K562 (cell line): ENCODE data around the gene RASSF1. TPM values are rescaled to one million over a fixed set of nuclear protein-coding genes. Genes with fewer than 3 reads are reported as not detected.

Source experiments
- ASH1L ChIP-seq: fragments of 450-650 bp; IDR thresholded peaks from 2 replicates; pipeline ENCODE4 v1.6.1; 2018; ENCODE audit warnings: borderline replicate concordance, mild to moderate bottlenecking, low read depth; ENCODE audit not compliant: partially characterized antibody
- ATF3 ChIP-seq, 2 experiments: fragments of 450-650 bp in 1 of 2; sonication (generic) in 1 of 2; formaldehyde crosslinking in 1 of 2; IDR thresholded peaks in 1 of 2; conservative IDR thresholded peaks in 1 of 2; 2 replicates each; pipeline versions ENCODE4 v1.6.1 to v1.8.1; 2016 to 2023; ENCODE audit warnings: mild to moderate bottlenecking in 2 of 2, moderate library complexity in 2 of 2, inconsistent platforms in 1 of 2, missing genetic modification reagents in 1 of 2
- C11orf30 ChIP-seq: fragments of 450-650 bp; IDR thresholded peaks from 2 replicates; pipeline ENCODE4 v1.6.1; 2016; ENCODE audit warnings: low read depth, mild to moderate bottlenecking
- CREM ChIP-seq: IDR thresholded peaks from 2 replicates; pipeline ENCODE4 v1.6.1; 2014; ENCODE audit warnings: antibody characterized with exemption, low read depth
- E2F6 ChIP-seq, 2 experiments: IDR thresholded peaks; 2 replicates each; pipeline ENCODE4 v1.6.1; 2011; ENCODE audit warnings: borderline replicate concordance in 1 of 2, control low read depth in 1 of 2, low read depth in 1 of 2, low read length in 1 of 2, mild to moderate bottlenecking in 1 of 2, mixed read lengths in 1 of 2, moderate library complexity in 1 of 2; ENCODE audit not compliant: insufficient read depth in 1 of 2, insufficient read length in 1 of 2, poor library complexity in 1 of 2, severe bottlenecking in 1 of 2; ENCODE audit errors: extremely low read depth in 1 of 2
- KLF1 ChIP-seq: fragments of 450-650 bp; IDR thresholded peaks from 2 replicates; pipeline ENCODE4 v1.6.1; 2016; ENCODE audit warnings: missing genetic modification characterization, missing compliant biosample characterization
- MYC ChIP-seq, 2 experiments: fragments of 250-450 bp in 1 of 2; sonication (Bioruptor Pico) in 1 of 2; IDR thresholded peaks; 2 replicates each; pipeline versions ENCODE4 v1.5.1 to v1.6.1; 2012 to 2021; ENCODE audit warnings: low read depth in 2 of 2, borderline replicate concordance in 1 of 2, improper control_type of control experiment in 1 of 2, low read length in 1 of 2, mild to moderate bottlenecking in 1 of 2, moderate library complexity in 1 of 2
- NFYB ChIP-seq: IDR thresholded peaks from 2 replicates; pipeline ENCODE4 v1.6.1; 2011; ENCODE audit warnings: mild to moderate bottlenecking, moderate library complexity; ENCODE audit not compliant: insufficient read length; ENCODE audit errors: extremely low read depth
- PCBP2 ChIP-seq: fragments of 200-400 bp; formaldehyde crosslinking; IDR thresholded peaks from 2 replicates; pipeline ENCODE4 v1.6.1; 2018; ENCODE audit warnings: low read length, low read depth, mild to moderate bottlenecking, moderate library complexity; ENCODE audit not compliant: poor library complexity, severe bottlenecking
- RCOR1 ChIP-seq, 2 experiments: IDR thresholded peaks; 2 replicates each; pipeline ENCODE4 v1.6.1; 2012; ENCODE audit warnings: low read depth in 2 of 2, low read length in 2 of 2, borderline replicate concordance in 1 of 2, improper control_type of control experiment in 1 of 2
- SMAD2 ChIP-seq: fragments of 150-350 bp; IDR thresholded peaks from 2 replicates; pipeline ENCODE4 v1.6.1; 2014; ENCODE audit warnings: low read depth, mild to moderate bottlenecking, low read length
- STAT5B ChIP-seq: fragments of 250-450 bp; sonication (Bioruptor Pico); IDR thresholded peaks from 2 replicates; pipeline ENCODE4 v1.8.0; 2021; ENCODE audit warnings: mild to moderate bottlenecking, inconsistent platforms
- TARDBP ChIP-seq: fragments of 450-650 bp; IDR thresholded peaks from 2 replicates; pipeline ENCODE4 v1.6.1; 2016
- TBP ChIP-seq: optimal IDR thresholded peaks from 2 replicates; pipeline ENCODE3; 2011; ENCODE audit warnings: low read depth, low read length, improper control_type of control experiment
- TFAP4 ChIP-seq: sonication (generic); formaldehyde crosslinking; IDR thresholded peaks from 2 replicates; pipeline ENCODE4 v1.8.0; 2022; ENCODE audit warnings: missing genetic modification reagents, mild to moderate bottlenecking, moderate library complexity, borderline replicate concordance
- TFE3 ChIP-seq: fragments of 450-650 bp; formaldehyde crosslinking; IDR thresholded peaks from 2 replicates; pipeline ENCODE4 v1.4.0; 2020; ENCODE audit warnings: mild to moderate bottlenecking, mixed read lengths
- USF1 ChIP-seq: sonication (generic); formaldehyde crosslinking; IDR thresholded peaks from 2 replicates; pipeline ENCODE4 v1.9.0; 2022; ENCODE audit warnings: mild to moderate bottlenecking, missing genetic modification reagents
- ZBTB7A ChIP-seq: IDR thresholded peaks from 2 replicates; pipeline ENCODE4 v1.6.1; 2011; ENCODE audit warnings: low read depth, mild to moderate bottlenecking, low read length, moderate library complexity, borderline replicate concordance; ENCODE audit not compliant: control insufficient read depth
- ZKSCAN8 ChIP-seq: fragments of 200-800 bp; sonication (Bioruptor generic); IDR thresholded peaks from 2 replicates; pipeline ENCODE4 v1.6.1; 2016; ENCODE audit warnings: missing genetic modification characterization, missing compliant biosample characterization
- polyA plus RNA-seq, 8 experiments: library from polyadenylated mRNA; depleted of rRNA in 4 of 8; stranded (reverse) in 5 of 8; unstranded in 3 of 8; fragments of >200 nt; fragmentation: Nextera tagmentation in 2 of 8; fragmentation: Illumina TruSeq in 1 of 8; extraction: Ambion mirVana in 2 of 8; extraction: Trizol in 1 of 8; gene quantifications; 2 replicates each; pipeline versions ENCODE4 v1.2.1 to v1.2.3, GENCODE V29; 2011 to 2014; ENCODE audit warnings: inconsistent platforms in 1 of 8, missing spikeins in 1 of 8
- total RNA-seq, 7 experiments: library from RNA; depleted of rRNA in 6 of 7; stranded (reverse); fragments of >200 nt in 6 of 7; fragmentation: Illumina TruSeq in 2 of 7; extraction: Trizol in 2 of 7; gene quantifications; 2 replicates each; pipeline versions ENCODE4 v1.2.1 to v1.2.3, GENCODE V29; 2011 to 2021; ENCODE audit warnings: low replicate concordance in 1 of 7

RASSF1 gene
- total and polyA plus RNA-seq, 9 of the 15 experiments (the other 6 are each of a cell fraction or from before 2014, with no cell fraction given) = 3.6 to 57.1 (median 24.6) TPM

GRCh38 chr3:50299638-50299928 lies 41.1 kb downstream of the RASSF1 start (continued):
- TF ChIP-seq ATF3 (IDR thresholded peaks at IDR 0.05) (peak; percentile 71), ATF3 (CRISPR knock-in tag; conservative IDR thresholded peaks at IDR 0.05) (no peak), TFAP4 (CRISPR knock-in tag) (peak; percentile 93; the same call in 1 of the 2 replicates), CREM (peak; percentile 66), E2F6 (IDR thresholded peaks at IDR 0.05; ENCODE audit: borderline replicate concordance in 1 of 2, extremely low read depth in 1 of 2, insufficient read depth in 1 of 2, insufficient read length in 1 of 2, low read depth in 1 of 2, low read length in 1 of 2, poor library complexity in 1 of 2, severe bottlenecking in 1 of 2) (peak in 1 of 2 experiments; percentile 49), ZKSCAN8 (CRISPR knock-in tag) (no peak), TBP (peak; percentile 32), ZBTB7A (no peak), TARDBP (peak; percentile 75), ASH1L (no peak), C11orf30 (no peak), PCBP2 (no peak), SMAD2 (no peak), NFYB (no peak), TFE3 (CRISPR knock-in tag) (no peak), STAT5B (no peak), MYC (IDR thresholded peaks at IDR 0.05; ENCODE audit: low read depth, low read length) (0 out of 2 replicates have a peak, but pooled peaks have one; percentile 5), MYC (CRISPR knock-in tag; IDR thresholded peaks at IDR 0.05; ENCODE audit: borderline replicate concordance, low read depth) (no peak), RCOR1 (IDR thresholded peaks at IDR 0.05; ENCODE audit: borderline replicate concordance in 1 of 2, low read depth in 2 of 2, low read length in 2 of 2) (peak in 1 of 2 experiments; percentile 50; a peak in 1 of 4 replicates), KLF1 (tag) (peak; percentile 32; the same call in 1 of the 2 replicates), USF1 (CRISPR knock-in tag) (peak; percentile 49; the same call in 1 of the 2 replicates)
